ENCODE data around the gene SRXN1. TPM values are rescaled to one million over a fixed set of nuclear protein-coding genes. Genes with fewer than 3 reads are reported as not detected.
"Not testable (repeated sequence)": the region's sequence is repeated elsewhere in the genome, so short reads cannot be mapped to it uniquely, and the experiment has no call there.

Gene SRXN1
- total RNA-seq, 3 donors from 2014 or later = 16.2 to 30.2 (median 21.1) TPM

GRCh38 chr20:645318-646106 is 7.5 kb downstream of the SRXN1 start:
- peak; percentile 30 to 69 for DNase-seq (ENCODE audit: low spot score in 2 of 2)
- peaks cover 10% of the 10 kb centered on the region for H3K36me3 ChIP-seq
- TF ChIP-seq, protein P1, sequence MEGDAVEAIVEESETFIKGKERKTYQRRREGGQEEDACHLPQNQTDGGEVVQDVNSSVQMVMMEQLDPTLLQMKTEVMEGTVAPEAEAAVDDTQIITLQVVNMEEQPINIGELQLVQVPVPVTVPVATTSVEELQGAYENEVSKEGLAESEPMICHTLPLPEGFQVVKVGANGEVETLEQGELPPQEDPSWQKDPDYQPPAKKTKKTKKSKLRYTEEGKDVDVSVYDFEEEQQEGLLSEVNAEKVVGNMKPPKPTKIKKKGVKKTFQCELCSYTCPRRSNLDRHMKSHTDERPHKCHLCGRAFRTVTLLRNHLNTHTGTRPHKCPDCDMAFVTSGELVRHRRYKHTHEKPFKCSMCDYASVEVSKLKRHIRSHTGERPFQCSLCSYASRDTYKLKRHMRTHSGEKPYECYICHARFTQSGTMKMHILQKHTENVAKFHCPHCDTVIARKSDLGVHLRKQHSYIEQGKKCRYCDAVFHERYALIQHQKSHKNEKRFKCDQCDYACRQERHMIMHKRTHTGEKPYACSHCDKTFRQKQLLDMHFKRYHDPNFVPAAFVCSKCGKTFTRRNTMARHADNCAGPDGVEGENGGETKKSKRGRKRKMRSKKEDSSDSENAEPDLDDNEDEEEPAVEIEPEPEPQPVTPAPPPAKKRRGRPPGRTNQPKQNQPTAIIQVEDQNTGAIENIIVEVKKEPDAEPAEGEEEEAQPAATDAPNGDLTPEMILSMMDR (IDR thresholded peaks at IDR 0.05) = peak; percentile 58 to 92 (median 73)
- no peak for TF ChIP-seq POLR2AphosphoS5 (IDR thresholded peaks at IDR 0.05)
- intact Hi-C loops (cut with DNase I; ENCODE audit: low total_unique reads) = loop anchor here (10.0 kb wide), 1 partner anchor 81 kb away; no protein-coding TSS in a partner anchor
- H3K27me3 ChIP-seq = no peaks in the 10 kb centered on the region
- no peak overlapping the region for H3K4me3 ChIP-seq
- peaks cover 0 to 11% of the 10 kb centered on the region in 2 donors for H3K9me3 ChIP-seq
- H3K27ac ChIP-seq = no peak overlapping the region
- H3K4me1 ChIP-seq = no peaks in the 10 kb centered on the region

- Histone ChIP-seq H3K36me3 (peaks cover 10% of the 10 kb centered on the region), H3K9me3 (peaks cover 0 to 11% of the 10 kb centered on the region in 2 donors), H3K4me1 (no peaks in the 10 kb centered on the region), H3K27ac (no peak overlapping the region), H3K27me3 (no peaks in the 10 kb centered on the region), H3K4me3 (no peak overlapping the region)
- intact Hi-C loops (cut with DNase I; ENCODE audit: low total_unique reads) = loop anchor here (10.0 kb wide), 1 partner anchor 80 kb away; no protein-coding TSS in a partner anchor
- TF ChIP-seq POLR2AphosphoS5 (IDR thresholded peaks at IDR 0.05) = no peak
- TF ChIP-seq POLR2A (IDR thresholded peaks at IDR 0.05) = no peak
- TF ChIP-seq, protein P1 (IDR thresholded peaks at IDR 0.05) = no peak
- DNase-seq (ENCODE audit: low spot score in 2 of 2) = no peak
Observed at GRCh38 chr20:644692-645317, 8.2 kb downstream of the SRXN1 start.

DNA sequence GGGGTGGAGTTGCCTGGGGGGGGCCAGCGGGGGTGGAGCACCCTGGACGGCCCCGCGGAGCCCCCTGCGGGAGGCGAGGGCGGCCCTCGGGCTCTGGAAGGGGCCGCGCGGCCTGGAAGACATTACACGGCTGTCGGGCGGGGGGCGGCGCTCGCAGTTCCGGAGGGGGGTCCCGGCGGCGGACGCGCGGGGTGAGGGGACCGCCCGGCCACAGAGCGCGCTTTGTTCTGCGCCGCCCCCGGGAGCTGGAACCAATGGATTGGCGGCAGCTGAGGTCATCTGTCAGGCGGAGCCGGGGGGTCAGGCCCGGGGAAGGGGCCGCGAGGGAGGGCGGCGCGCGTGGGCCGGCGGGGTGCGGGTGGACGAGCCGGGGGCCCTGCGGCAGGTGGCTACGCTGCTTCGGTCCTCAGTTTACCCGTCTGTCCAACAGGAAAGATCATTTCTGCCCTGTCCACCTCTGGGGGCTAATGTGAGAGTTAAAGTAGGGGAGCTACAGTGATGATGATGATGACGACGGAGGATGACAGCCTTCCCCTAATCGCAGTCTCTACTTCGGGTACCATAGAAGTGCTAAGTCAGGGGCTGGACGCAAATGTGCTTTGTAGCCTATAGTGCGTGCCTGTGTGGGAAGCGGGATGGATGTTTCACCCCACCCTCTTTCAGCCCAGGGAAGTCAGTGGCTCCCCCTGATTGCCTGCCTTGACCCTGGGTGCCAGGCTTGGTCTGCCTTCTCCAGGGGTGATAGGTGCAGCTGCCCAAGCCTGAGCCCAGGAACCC is 10.4 kb downstream of the SRXN1 start:
- Histone ChIP-seq H3K4me3 (peak overlapping the region; percentile 31 to 63 (median 47)), H3K27me3 (no peaks in the 10 kb centered on the region), H3K4me1 (no peaks in the 10 kb centered on the region), H3K9me3 (peaks cover 0 to under 1% of the 10 kb centered on the region in 2 donors), H3K36me3 (no peaks in the 10 kb centered on the region), H3K27ac (peak overlapping the region in 1 of 2 donors; percentile 48)
- TF ChIP-seq POLR2A (IDR thresholded peaks at IDR 0.05) (no peak), POLR2AphosphoS5 (IDR thresholded peaks at IDR 0.05) (no peak)
- TF ChIP-seq, protein P1 (IDR thresholded peaks at IDR 0.05) = no peak
- intact Hi-C loops (cut with DNase I; ENCODE audit: low total_unique reads) = loop anchor here (10.0 kb wide), 1 partner anchor 78 kb away; no protein-coding TSS in a partner anchor
- DNase-seq (ENCODE audit: low spot score in 2 of 2) = no peak

DNA sequence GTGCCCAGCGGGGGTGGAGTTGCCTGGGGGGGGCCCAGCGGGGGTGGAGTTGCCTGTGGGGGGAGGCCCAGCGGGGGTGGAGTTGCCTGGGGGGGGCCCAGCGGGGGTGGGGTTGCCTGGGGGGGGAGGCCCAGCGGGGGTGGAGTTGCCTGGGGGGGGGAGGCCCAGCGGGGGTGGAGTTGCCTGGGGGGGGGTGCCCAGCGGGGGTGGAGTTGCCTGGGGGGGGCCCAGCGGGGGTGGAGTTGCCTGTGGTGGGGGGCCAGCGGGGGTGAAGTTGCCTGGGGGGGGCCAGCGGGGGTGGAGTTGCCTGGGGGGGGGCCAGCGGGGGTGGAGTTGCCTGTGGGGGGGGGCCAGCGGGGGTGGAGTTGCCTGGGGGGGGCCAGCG is 11.0 kb downstream of the SRXN1 start:
- peak overlapping the region; percentile 31 to 63 (median 47) for H3K4me3 ChIP-seq
- H3K27me3 ChIP-seq; DNase-seq (ENCODE audit: low spot score in 2 of 2); H3K36me3 ChIP-seq; H3K9me3 ChIP-seq; H3K4me1 ChIP-seq: not testable (repeated sequence)
- peak overlapping the region in 1 of 2 donors; percentile 48 for H3K27ac ChIP-seq
- intact Hi-C loops (cut with DNase I; ENCODE audit: low total_unique reads) = loop anchor here (10.0 kb wide), 1 partner anchor 77 kb away; no protein-coding TSS in a partner anchor

- no peak overlapping the region for H3K27ac ChIP-seq
- no peaks in the 10 kb centered on the region for H3K27me3 ChIP-seq
- intact Hi-C loops (cut with DNase I; ENCODE audit: low total_unique reads) = loop anchor here (10.0 kb wide), 1 partner anchor 77 kb away; no protein-coding TSS in a partner anchor
Observed at GRCh38 chr20:641516-641875, 11.5 kb downstream of the SRXN1 start.

More at GRCh38 chr20:641516-641875, 11.5 kb downstream of the SRXN1 start:
- H3K36me3 ChIP-seq = no peaks in the 10 kb centered on the region
- no peaks in the 10 kb centered on the region for H3K9me3 ChIP-seq
- no peaks in the 10 kb centered on the region for H3K4me1 ChIP-seq
- H3K4me3 ChIP-seq = no peak overlapping the region
- DNase-seq (ENCODE audit: low spot score in 2 of 2) = no peak
- TF ChIP-seq POLR2A (IDR thresholded peaks at IDR 0.05) (no peak), POLR2AphosphoS5 (IDR thresholded peaks at IDR 0.05) (no peak)
- TF ChIP-seq, protein P1 (IDR thresholded peaks at IDR 0.05) = no peak
